Astrocyte of the cerebellum (primary cell): Measurements from ENCODE around the gene UBL3.

ENCODE experiments used
- DNase-seq: peaks from one replicate; pipeline ENCODE4 v3.0.0-alpha.2; 2011; ENCODE audit warnings: low read depth
- H3K4me3 ChIP-seq: 2 replicates; pipeline ENCODE4 v1.5.1; 2011; ENCODE audit warnings: mild to moderate bottlenecking, low read depth, low read length, moderate library complexity
- in situ Hi-C: cut with HindIII; loops from 2 replicates; pipeline ENCODE4 v1.10.0; 2017; ENCODE audit warnings: low sequenced_read_pairs
- TF ChIP-seq, protein P1 (sequence below): IDR thresholded peaks from 2 replicates; pipeline ENCODE4 v1.5.1; 2012; ENCODE audit warnings: low read length, low read depth, moderate library complexity, mild to moderate bottlenecking; ENCODE audit errors: missing control alignments

Gene UBL3

DNA sequence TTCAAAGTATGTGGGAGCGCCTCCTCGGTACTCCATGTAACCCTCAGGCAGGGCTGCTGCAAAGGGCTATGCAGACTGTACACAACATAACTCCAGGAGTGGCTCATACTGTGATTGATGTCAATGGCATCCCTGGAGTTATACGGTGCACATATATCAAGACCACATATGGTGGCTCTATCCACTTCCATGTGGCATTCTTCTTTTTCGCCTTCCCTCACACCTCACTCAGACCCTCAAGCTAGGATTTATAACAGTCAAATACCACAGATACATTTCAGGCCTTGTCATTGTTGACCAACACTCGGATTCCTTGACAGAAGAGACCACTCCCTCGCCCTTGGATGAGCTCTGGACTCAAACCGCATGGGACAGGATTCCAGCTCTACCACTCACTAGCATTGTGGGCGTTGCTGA, 11.3 kb upstream of the UBL3 start:
- in situ Hi-C loops, result no loop called here
- no peak overlapping the region for H3K4me3 ChIP-seq
- TF ChIP-seq, protein P1, sequence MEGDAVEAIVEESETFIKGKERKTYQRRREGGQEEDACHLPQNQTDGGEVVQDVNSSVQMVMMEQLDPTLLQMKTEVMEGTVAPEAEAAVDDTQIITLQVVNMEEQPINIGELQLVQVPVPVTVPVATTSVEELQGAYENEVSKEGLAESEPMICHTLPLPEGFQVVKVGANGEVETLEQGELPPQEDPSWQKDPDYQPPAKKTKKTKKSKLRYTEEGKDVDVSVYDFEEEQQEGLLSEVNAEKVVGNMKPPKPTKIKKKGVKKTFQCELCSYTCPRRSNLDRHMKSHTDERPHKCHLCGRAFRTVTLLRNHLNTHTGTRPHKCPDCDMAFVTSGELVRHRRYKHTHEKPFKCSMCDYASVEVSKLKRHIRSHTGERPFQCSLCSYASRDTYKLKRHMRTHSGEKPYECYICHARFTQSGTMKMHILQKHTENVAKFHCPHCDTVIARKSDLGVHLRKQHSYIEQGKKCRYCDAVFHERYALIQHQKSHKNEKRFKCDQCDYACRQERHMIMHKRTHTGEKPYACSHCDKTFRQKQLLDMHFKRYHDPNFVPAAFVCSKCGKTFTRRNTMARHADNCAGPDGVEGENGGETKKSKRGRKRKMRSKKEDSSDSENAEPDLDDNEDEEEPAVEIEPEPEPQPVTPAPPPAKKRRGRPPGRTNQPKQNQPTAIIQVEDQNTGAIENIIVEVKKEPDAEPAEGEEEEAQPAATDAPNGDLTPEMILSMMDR, result no peak
- no peak for DNase-seq

DNA sequence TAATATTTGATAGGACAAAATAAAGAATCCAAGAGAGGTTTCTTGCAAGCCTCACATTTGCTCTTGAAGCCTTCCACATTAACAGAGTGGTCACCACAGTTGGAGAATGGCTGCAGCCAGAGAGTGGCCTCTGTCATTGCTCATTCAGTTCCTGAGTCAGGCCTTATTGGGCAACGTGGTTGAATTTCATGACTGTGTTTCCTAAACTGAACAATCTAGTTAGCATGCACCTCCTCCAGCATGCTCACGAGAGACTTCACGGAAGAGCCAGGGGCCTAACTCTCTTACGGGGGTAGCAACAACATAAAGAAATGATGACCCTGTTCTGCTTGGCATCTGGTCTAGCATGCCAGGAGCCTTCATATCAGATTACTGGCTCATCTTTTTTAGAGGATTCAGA, 9.6 kb upstream of the UBL3 start:
- H3K4me3 ChIP-seq, result no peak overlapping the region
- TF ChIP-seq, protein P1, result no peak
- no peak for DNase-seq
- in situ Hi-C loops, result no loop called here

- TF ChIP-seq, protein P1, result no peak
- in situ Hi-C loops, result no loop called here
- no peak for DNase-seq
- H3K4me3 ChIP-seq, result no peak overlapping the region
Observed at GRCh38 chr13:29858667-29859066, 8.2 kb upstream of the UBL3 start.

- in situ Hi-C loops, result no loop called here
- H3K4me3 ChIP-seq, result no peak overlapping the region
- TF ChIP-seq, protein P1, result no peak
- DNase-seq, result no peak
Observed at GRCh38 chr13:29858231-29858630, 7.8 kb upstream of the UBL3 start.

DNA sequence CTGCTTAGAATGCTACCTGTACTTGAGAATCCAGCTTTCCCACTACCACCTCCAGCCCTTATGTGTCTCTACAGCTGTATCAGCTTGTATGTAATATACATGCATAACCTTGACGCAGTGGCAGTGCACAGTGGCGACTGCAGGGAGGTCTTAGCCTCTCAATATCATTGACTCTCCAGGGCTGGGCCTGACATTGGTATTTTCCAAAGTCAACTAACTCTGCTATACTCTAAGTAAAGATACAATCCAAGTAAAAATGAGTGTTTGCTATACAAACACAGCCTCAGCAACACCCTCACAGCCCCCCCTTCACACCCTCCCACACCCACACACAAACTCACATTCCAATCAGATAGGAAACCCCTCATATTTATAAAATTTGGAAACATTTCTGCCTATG, 6.7 kb upstream of the UBL3 start:
- no peak for DNase-seq
- TF ChIP-seq, protein P1, result no peak
- in situ Hi-C loops, result no loop called here
- no peak overlapping the region for H3K4me3 ChIP-seq

DNA sequence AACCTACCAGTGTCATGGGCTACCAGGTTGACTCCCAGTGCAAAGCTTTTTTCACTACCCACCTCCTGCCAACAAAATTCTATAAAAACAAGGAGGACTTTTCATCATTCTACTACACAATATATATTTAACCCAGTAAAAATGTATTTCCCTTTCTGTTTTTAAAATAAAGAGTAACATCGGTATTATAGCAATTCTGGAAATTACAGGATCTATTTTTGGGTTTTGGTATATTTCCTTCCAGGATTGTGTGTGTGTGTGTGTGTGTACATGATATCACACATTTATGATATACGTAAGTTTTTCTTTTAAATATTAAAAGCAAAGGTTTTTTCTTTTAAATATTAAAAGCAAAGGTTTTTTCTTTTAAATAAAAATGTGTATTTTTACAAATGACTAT, 6.0 kb upstream of the UBL3 start:
- TF ChIP-seq, protein P1, result no peak
- in situ Hi-C loops, result no loop called here
- DNase-seq, result no peak
- H3K4me3 ChIP-seq, result no peak overlapping the region

- DNase-seq, result no peak
- in situ Hi-C loops, result no loop called here
- TF ChIP-seq, protein P1, result no peak
- no peak overlapping the region for H3K4me3 ChIP-seq
Observed at GRCh38 chr13:29855784-29856183, 5.4 kb upstream of the UBL3 start.
